ENCODE results near the gene LRTM2.

DNA sequence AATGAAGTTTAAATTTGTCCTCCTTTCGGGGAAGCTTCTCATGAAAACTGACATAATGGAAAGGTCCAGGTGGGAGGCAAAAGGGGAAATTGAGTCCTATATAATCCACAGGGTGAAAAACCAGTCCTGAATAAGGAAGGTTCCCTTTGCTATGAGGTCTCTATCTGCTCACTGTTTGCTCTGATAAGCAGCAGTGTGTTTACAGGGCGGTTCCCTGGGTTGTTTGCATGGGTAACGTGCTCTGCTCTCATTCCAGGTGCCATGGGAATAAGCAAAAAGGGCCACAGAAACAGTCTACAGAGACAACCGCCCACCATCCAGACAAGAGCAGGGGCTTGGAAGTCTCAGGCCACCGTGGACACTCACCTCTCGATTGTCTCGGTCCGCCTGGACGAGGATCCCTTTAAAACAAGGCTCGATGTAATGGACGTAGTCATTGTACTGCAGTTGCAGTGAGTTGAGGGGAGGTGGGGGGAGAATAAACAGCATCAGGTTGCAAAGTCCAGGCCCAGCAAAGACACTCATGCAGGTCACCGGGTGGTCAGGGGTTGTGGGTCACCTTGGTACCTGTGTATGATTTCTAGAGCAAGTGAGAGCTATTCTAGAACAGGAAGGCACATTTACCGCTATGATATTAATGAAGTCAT is 65.4 kb downstream of the LRTM2 start:
- TF ChIP-seq, protein P1, sequence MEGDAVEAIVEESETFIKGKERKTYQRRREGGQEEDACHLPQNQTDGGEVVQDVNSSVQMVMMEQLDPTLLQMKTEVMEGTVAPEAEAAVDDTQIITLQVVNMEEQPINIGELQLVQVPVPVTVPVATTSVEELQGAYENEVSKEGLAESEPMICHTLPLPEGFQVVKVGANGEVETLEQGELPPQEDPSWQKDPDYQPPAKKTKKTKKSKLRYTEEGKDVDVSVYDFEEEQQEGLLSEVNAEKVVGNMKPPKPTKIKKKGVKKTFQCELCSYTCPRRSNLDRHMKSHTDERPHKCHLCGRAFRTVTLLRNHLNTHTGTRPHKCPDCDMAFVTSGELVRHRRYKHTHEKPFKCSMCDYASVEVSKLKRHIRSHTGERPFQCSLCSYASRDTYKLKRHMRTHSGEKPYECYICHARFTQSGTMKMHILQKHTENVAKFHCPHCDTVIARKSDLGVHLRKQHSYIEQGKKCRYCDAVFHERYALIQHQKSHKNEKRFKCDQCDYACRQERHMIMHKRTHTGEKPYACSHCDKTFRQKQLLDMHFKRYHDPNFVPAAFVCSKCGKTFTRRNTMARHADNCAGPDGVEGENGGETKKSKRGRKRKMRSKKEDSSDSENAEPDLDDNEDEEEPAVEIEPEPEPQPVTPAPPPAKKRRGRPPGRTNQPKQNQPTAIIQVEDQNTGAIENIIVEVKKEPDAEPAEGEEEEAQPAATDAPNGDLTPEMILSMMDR (IDR thresholded peaks at IDR 0.05; ENCODE audit: insufficient read depth, low read length): no peak
- no peak for TF ChIP-seq GABPA (IDR thresholded peaks at IDR 0.05; ENCODE audit: low read depth)
- no peak for TF ChIP-seq POLR2AphosphoS5 (IDR thresholded peaks at IDR 0.05; ENCODE audit: low read depth)

Measured in HL-60 (cell line).